RKO (cell line): ENCODE measurements around the gene P2RY14.

Experiments used
- DNase-seq: peaks from one replicate; pipeline ENCODE4 v3.0.0-alpha.2; 2016; ENCODE audit warnings: low spot score

Gene P2RY14

GRCh38 chr3:151213881-151214280 is 64.5 kb downstream of the P2RY14 start:
- DNase-seq, result no peak

- no peak for DNase-seq
Measured at GRCh38 chr3:151213151-151213550, 65.2 kb downstream of the P2RY14 start.

- DNase-seq, result no peak
Measured at GRCh38 chr3:151210676-151211381, 67.5 kb downstream of the P2RY14 start.

GRCh38 chr3:151209654-151210053 is 68.7 kb downstream of the P2RY14 start:
- no peak for DNase-seq

GRCh38 chr3:151206201-151206600 is 72.1 kb downstream of the P2RY14 start:
- no peak for DNase-seq

GRCh38 chr3:151205482-151205881 is 72.9 kb downstream of the P2RY14 start:
- no peak for DNase-seq

GRCh38 chr3:151204530-151205402 is 73.6 kb downstream of the P2RY14 start:
- DNase-seq, result no peak

- no peak for DNase-seq
Measured at GRCh38 chr3:151203051-151203420, 75.3 kb downstream of the P2RY14 start, which contains the start of gene GPR171. Gene GPR171 (minus strand): TSS chr3:151203216. CDS start chr3:151199386, 3,830 bp downstream.

- no peak for DNase-seq
Measured at GRCh38 chr3:151201051-151201730, 77.2 kb downstream of the P2RY14 start.

- no peak for DNase-seq
Measured at GRCh38 chr3:151200586-151200985, 77.8 kb downstream of the P2RY14 start.

GRCh38 chr3:151199554-151200438 is 78.5 kb downstream of the P2RY14 start:
- DNase-seq, result no peak

GRCh38 chr3:151198849-151199248 is 79.5 kb downstream of the P2RY14 start:
- DNase-seq, result no peak

GRCh38 chr3:151197981-151198767 is 80.2 kb downstream of the P2RY14 start:
- no peak for DNase-seq

- no peak for DNase-seq
Measured at GRCh38 chr3:151197228-151197627, 81.1 kb downstream of the P2RY14 start.

- no peak for DNase-seq
Measured at GRCh38 chr3:151196434-151196833, 81.9 kb downstream of the P2RY14 start.

GRCh38 chr3:151195826-151196225 is 82.5 kb downstream of the P2RY14 start:
- DNase-seq, result no peak

- DNase-seq, result no peak
Measured at GRCh38 chr3:151192545-151192944, 85.8 kb downstream of the P2RY14 start.

- no peak for DNase-seq
Measured at GRCh38 chr3:151191095-151191494, 87.2 kb downstream of the P2RY14 start.

- no peak for DNase-seq
Measured at GRCh38 chr3:151183265-151183671, 95.1 kb downstream of the P2RY14 start.

- DNase-seq, result no peak
Measured at GRCh38 chr3:151182349-151183079, 95.8 kb downstream of the P2RY14 start.
